ENCODE measurements around the gene EFNA5.
A peak's percentile ranks its signal among the peaks of the same experiment; 100 is the strongest.

The EFNA5 gene

DNA sequence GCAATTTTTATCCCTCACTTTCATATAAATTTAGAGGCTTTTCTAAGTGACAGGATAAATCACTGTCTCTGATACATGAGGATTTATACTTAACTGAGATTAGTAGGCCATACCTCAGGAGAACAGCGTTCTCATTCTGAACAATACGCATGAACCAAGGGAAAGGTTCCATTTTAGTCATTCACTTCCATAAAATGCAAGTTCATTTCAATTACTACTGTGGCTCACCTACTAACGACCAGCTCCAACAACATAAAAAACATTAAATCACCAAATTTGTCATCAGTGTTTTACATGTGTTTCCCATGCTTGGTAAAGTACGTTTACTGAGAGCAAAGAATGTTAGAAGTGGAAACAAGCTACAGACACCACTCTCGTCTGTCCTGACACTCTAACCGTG is 67.4 kb downstream of the EFNA5 start:
- no peak for DNase-seq (ENCODE audit: low read depth)

DNA sequence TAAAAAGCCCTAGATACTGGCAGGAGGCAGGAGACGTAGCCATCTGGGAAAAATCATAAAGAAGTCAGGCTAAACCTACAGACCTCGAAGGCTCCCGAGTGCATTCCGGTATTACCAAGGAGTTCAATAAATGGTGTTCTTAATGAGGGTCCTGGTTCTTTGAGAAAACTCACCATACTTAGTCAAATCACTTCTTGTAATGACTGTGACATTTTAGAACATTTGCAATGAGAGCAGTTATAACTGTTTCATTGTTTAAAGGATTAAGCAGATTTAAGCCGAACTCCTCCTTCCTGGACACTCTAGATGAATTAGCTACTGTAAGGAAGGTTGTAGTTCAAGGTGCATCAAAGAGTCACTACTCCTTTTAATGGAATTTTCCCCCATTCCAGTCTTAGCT is 67.8 kb downstream of the EFNA5 start:
- no peak for DNase-seq (ENCODE audit: low read depth)

DNA sequence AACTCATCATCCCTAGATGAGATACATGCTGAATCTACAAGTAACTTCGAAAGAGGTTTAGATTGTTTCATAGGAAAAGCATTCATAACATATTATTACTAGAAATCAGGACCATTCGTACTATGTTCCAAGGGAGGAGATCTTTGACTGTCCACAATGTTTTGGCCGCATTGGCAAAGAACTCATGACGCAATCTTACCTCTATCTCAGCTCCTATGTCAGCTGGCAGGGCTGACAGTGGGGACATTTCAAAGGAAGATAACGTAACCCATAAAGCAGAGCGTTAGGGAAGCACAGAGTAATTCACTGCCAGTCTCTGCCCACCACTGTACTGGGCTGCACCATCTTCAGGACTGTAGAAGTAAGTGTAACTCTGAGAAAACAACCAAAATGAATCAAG is 69.7 kb downstream of the EFNA5 start:
- no peak for DNase-seq (ENCODE audit: low read depth)

DNA sequence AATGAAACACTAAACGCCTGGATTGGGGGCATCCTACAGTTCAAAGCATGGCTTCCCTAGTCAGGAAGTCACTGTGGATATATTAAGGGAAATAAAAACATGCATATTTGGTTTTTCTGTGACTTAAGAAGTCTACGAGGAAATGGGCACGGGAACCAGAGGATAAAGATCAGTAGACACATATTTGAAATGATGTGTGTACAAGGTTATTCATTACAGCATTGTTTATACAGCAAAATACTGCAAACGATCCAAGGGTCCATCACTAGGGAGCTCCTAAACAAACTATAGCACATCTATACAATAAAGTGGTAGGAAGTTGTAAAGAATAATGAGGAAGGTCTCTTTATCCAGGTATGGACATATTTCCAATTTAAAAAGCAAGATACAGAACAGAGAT is 71.8 kb downstream of the EFNA5 start:
- no peak for DNase-seq (ENCODE audit: low read depth)

DNA sequence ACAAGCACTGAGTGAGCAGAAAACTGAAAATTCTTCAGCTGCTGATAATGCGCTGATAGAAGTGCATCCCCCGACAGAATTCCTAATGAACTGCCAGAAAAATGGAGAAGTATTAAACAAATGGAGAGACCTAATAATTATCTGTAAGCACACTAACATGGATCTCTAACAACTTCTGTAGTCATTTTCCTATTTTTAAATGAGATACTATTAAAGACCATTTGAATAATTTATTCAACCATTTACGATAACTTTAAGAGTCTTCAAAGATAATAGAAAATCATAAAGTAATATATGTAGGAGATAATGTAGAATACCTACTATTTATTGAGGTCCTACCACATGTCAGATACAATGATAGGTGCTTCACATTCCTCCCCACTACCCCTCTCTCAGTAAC is 72.9 kb downstream of the EFNA5 start:
- DNase-seq (ENCODE audit: low read depth) = no peak

DNA sequence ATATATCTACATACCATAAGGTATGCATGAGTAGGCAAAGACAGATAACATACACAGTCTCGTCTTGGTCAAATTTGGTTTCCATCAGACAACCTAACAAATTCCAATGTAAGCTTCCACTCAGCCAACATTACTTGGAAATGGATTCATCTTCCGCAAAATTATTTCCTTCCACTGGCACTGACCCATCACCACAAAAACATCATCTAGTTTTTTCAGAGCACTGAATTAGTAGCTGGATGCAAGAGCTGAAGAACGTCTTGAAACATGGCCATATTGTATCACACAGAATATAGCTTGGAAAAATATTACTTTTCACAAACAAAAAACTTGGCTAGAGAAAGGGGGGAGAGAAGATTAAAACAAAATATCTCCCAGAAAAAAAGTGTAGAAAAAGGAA is 73.5 kb downstream of the EFNA5 start:
- DNase-seq (ENCODE audit: low read depth) = no peak

DNA sequence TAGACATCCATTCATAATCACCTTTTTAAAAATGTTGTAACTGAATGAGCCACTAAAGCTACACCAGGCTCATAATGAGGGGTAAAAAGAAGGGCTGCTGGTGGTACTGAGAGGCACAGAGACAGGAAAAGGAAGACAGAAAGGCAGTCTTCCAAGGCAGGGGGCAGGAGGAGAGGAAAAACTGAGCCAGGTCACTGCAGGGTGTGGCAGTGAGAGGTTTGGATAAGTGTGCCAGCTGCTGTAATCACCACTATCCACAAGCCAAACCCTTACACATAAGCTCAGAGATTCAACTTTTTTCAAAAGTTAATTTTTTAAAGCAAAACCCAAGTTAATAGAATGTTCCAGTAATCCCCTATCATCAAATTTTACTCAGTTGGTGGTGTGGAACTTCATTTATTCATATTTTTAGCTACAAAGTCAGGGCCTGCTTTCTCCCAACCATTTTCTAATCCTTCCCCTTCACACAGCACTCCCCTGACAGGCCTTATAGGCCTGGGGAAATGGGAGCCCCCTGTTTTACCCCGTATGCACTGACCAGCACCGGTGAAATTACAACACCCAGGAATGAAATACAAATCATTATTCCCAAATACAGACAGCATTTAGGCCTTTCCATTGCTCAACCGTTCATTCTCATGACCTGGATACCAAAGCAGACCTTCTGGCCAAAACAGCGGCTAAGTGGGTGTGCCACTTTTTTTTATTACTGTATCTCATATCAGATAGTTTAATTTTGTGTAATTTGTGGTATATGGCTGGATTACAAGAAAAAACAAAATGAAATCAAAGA is 76.3 kb downstream of the EFNA5 start:
- DNase-seq (ENCODE audit: low read depth) = no peak

DNA sequence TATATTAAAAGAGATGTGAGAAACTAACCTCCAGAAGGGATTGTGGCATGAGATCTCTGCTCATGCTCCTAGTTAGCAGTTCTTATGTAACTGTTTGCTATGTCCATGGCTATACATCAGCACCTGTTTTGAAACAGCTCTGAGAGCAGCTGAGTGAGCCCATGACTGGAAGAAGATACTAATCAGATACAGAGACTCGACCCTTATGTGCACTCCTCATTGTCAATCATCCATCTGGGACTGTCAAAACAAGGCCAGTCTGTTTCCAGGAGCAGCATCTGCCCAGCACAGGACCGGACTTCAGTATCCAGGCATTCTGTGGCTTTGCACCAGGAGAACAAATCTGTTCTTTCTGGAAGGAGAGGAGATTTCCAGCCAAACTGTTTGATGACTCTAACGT is 77.7 kb downstream of the EFNA5 start:
- no peak for DNase-seq (ENCODE audit: low read depth)

DNA sequence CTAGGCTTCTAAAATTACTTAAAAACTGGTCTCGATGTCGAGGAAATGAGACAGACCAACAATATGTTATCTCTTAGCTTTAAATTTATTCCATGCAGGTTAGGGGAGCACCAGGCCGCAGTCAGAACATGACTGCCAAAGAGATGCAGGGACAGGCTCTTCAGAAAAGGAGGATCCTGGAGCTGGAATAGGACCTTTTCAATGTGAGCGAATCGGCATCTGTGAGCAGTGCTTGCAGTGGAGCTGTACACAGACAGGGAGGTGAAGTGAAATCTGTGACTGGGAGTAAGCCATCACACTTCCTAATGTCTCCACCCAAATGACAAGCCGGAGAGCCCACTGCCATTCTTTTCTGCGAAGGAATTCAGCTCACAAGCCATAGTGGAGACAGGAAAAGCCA is 78.2 kb downstream of the EFNA5 start:
- no peak for DNase-seq (ENCODE audit: low read depth)

DNA sequence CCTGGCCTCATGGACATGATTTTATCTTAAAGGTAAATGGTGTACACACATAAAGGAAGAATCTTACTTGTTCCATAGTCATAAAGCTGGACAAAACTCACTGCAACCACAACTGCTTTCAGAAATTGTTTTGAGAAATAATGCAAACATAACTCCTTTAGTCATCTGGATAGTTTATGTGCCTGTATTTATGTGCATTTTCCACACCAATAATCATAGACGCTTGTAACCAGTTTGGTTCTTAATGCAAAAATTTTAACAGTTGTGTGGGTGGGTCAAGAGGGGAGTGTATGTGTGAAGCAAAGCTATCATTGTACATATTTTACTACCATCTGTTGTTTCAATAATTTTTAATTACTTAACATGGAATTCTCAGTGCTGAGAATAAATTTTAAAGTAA is 80.1 kb downstream of the EFNA5 start:
- no peak for DNase-seq (ENCODE audit: low read depth)

DNA sequence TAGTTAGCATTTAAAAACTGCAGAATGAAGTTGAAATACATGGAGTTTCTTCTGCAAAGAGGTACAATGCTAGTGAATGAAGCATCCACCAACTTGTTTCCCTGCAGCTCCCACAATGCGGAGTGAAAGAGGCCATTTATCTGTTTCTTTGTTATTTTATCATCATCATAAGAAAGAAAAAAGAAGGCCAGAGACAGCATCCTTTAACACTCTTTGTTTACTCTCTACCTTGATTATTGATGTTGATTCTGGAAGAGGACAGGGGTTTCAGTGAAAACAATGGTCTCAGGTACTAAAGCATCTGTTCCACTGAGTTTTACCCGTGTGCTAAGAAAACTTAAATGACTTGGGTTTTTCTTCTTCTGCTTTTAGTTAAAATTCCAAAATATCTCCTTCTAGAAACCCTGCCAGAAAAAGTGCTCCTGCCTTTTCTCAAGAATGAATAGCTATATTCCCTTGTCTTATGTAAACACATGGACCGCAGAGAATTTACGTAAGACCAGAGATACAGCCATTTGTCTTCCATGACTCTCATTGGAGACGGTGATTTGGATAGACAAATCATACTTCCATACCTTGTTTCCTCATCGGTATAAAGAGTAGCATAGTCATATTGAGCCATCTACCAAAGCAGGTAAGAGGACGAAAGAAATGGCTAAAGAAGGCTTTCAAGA is 81.1 kb downstream of the EFNA5 start:
- DNase-seq (ENCODE audit: low read depth) = no peak

DNA sequence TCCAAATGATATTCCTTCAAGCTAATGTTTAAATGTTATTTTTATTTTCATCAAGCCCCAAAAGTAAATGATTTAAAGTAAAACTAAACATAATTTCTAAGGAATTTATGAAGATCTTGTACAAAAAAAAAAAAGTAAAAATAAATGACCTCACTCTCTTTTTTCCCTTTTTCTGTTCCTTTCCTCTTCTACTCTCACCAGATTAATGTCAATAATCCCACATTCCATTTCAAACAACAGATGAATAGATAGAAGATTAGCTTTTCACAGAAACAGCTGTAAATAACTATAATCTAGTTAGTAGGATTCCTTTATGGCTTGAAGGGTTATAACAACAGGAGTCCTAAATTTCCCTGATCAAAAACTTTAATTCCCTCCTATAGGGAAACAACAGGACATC is 88.1 kb downstream of the EFNA5 start:
- DNase-seq (ENCODE audit: low read depth) = no peak

DNA sequence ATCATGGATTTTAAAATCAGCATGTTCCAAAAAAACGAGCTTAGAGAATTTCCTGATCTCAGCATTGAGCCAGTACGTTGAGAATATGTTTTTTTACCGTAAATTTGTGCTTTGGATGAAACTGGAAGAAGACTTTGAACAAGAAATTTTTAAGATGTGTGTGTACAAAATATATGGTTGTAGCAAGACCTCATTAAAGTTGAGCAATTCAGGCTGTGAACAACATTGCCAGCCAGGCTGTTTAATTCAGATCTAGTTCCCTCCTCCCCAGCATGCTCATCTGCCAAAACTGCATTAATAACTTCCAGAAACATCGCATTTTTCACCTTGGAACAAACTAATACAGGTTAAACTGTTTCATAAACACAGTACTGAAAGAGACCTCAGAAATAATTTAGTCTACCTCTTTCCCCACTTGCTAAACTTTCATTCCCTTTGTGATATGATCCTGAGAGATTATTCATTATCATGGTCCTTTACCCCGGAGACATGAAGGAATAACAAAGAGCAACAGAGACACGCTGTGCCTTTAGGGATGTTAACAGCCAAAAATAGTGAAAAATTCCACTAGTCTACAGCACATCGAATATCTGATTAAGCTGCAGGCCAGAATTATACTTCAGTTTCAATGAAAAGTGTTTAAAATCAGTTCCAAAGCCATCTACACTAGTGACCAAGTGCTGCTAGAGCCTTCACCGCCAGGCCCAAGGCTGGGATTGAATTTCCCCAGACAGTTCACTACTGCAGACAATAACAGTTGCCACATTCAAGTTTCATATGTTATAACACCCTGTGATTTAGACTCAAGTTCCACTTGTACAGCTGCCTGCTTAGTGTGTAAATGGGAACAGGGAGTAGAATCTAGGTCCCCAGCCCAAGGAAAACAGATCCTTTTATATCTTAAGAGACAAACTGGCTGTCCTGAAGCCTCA is 89.6 kb downstream of the EFNA5 start:
- no peak for DNase-seq (ENCODE audit: low read depth)

DNA sequence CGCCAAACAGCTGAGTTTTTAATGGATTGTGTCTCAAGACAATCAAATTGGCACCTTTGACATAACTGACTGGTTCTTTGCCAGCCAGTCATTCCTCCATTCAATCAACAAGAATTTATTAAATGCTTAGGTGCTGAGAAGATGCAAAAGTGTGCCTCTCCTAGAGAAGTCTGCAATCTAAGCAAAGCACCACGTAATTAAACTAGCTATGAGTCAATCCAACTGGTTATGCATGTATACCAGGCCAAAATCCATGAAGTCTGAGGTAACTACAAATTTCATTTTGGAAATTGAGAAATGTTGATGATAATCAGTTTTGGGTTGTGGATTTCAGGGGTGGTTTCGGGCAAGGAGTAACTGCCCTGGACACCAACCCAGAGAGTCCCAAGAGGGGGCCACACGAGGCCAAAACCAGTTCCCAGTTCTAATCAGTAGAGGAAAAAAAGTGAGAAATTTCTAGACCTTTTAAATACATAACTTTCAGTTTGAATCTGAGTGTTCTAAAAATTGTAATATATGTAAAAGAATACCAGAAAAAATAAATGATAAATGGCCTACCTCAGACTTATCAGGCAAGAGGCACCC is 92.6 kb downstream of the EFNA5 start:
- DNase-seq (ENCODE audit: low read depth) = no peak

DNA sequence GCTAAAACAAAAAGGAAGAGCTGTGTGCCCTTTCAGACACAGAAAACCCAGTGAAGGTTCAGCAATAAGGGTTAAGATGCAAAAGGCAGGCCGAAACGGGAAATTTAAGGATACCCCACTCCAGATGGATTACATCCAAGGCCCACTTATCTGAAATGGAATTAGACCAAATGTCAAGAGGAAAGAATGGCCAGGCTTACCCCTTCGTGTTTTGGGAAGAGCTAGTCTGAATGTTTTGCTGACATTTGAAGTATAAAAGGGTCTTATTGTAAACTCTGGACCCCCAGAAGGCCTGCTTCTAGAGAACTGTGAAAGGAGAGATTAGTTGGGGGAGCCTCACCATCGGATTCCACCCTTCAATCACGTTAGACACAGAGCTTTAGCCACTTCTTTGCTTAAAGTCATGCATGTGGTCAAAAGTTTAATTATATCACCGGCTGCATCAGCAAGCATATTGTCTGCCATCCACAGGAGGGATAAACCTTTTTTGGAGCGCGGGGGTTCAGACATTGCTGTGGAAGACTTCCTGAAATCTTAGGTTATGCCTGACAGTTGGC is 93.3 kb downstream of the EFNA5 start:
- DNase-seq (ENCODE audit: low read depth) = no peak

DNA sequence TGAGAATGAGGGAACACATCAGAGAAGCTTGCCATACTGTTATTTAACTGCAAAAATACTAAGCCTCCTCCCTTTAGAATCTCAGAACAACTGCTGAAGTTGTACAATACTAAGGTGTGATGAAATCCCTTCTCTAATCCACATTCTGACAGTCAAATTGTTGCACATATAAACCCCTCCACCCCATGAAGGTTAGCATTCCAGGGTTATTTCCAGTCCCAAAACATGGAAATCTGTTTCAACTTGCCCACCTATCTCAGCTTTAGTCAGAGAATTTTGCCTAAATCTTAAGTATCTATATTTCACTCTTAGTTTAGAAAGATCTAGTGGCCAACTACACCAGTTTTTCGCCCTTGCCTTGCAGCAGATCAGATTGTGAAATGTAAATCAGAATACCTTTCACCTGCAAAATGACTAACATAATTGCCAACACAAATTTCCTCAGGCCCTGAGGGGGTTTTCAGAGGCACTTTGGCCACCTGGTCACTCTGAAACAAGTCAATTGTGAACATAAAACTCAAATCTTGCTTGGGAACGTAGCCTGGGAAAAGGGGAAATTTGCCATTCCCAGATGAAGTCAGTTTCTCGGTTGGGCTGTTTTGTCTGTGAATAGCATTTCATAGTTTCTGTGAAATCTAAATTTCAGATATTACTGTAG is 93.9 kb downstream of the EFNA5 start:
- DNase-seq (ENCODE audit: low read depth) = no peak

DNA sequence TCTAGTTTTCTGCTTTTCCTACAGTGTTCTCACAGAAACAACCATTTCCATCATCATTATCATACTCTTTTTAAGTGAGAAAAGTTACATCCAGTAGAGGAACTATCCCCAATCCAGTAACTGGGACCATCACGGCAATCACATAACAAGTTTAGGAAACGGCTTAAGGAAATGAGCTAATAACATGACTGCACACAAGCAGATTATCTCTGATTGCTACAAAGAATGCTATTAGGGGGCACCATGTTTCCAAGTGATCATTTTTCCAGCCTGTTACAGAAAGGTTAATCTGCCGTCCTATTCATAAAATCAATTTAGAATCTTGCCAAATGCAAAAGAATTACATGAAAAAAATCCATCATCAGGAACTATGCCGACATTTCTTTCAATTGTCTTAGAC is 94.6 kb downstream of the EFNA5 start:
- DNase-seq (ENCODE audit: low read depth) = no peak

DNA sequence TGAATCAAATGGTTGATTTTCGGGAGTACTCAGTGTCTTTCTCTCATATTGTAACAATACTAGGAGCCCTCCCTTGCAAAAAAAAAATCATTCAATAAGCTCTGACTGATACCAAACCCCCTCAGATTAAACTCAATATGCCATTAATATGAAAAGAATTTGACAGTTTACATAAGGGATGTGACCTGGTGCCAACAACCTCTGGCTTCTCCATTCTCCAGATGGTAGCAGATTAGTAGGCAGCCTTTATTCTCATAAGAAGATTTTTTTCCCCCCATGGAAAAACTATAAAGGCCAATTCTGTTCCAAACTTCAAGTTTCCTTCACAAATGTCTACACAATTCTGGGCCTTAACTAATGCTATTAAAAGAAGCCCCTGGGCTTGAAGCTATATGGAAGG is 96.5 kb downstream of the EFNA5 start:
- no peak for DNase-seq (ENCODE audit: low read depth)

DNA sequence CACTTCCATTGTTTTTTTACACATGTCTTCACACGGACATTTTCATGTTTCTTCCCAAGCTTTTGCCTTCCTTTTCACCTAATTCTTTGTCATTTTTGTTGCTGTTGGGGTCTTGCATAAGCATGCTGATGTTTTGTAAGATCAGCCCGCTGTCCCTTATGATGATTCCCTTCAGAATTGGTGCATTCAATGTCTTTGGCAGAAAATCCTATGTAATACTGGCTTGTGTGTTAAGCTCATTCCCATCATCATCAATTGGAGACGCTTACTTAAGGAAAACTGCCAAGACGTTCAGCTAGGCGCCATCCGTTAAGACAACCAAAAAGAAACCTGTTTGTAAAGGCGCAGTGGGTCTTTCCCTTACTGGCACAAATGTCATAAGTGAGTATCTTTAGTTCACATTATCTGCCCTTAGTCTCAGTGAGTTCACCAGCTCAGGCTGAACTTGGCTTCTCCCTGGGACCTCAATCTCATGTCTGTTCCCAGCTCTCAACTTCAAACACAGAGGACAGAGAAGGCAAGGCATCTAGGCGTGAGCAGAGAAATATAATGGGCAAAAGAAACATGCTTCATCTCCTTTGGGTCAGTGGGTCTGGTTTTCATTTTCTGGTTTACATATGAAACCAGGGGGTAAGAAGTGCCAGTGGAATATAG is 97.9 kb downstream of the EFNA5 start:
- DNase-seq (ENCODE audit: low read depth) = no peak

DNA sequence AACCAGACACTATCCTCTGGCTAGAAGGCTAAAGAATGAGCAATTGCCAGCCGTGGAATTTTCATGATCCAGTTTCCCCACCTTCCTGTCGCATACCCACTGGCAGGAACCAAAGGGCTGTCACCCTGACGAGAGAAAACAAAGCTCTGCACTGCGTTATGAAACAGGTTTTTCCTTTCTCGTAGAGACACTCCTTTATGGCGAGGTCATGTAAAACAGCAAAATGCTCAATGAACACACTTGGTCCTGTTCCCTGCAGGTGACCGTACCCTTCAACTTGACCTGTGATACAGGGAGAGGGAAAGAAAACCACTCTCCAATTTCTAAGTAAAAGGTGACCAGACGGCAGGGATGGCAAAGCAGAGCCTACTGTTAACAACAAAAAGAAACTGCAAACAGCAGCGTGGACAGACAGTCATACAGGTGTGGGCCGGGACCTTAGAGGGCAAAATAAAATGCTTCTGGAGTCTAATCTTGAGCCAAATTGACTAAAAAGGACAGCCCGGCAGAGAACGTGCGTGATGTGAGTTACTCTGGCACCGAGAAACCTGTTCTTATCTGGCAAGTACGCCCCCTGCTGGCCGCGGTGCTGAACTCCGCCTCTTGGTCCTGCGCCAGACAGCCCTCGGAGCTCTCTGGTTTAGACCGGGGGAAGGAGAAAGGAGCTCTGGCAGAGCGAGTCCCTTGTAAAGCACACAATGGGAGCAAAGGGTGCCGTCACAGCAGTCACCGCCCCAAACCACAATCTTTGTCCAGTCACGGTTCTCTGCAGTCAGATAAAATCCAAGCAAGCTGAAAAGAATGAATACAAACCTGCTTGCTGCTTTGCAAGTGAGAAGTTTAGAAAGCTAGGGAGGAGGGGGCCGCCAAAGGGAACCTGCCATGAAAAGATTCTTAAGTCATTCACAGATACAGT is 98.9 kb downstream of the EFNA5 start:
- peak; percentile 70 for DNase-seq (ENCODE audit: low read depth)

Data from activated T-helper 1 cell treated with Interleukin-2 at 50 U/mL for 16 hours (primary cell).